ENCODE results near the gene FOXD2.

DNA sequence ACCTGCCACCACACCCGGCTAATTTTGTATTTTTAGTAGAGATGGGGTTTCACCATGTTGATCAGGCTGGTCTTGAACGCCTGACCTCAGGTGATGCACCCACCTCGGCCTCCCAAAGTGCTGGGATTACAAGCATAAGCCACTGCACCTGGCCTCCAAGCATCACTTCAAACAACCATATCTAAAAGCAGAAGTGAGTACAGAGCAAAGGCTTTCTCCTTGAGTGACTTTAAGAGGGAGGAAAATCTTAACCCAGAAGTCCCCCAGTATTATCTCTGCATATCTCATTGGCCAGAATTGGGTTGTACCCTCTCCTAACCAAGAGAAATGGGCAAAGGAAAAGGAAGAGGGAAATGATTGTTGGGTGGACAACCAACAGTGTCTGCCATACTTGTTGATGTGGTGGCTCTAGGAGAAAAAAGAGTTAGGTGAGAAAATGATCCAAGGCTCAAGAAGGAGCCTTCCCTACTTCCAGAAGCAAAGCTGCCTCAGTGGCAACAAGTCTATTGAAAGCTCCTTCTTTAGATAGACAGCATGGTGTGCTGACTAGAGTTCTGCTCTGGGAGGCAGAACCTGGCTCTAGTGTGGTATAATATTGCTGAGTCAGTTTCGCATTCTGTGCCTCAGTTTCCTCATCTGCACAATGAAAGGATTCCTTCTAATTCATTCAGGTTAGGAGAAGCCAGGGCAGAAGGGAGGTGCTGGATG, 38.6 kb upstream of the FOXD2 start:
- TF ChIP-seq, protein P1, sequence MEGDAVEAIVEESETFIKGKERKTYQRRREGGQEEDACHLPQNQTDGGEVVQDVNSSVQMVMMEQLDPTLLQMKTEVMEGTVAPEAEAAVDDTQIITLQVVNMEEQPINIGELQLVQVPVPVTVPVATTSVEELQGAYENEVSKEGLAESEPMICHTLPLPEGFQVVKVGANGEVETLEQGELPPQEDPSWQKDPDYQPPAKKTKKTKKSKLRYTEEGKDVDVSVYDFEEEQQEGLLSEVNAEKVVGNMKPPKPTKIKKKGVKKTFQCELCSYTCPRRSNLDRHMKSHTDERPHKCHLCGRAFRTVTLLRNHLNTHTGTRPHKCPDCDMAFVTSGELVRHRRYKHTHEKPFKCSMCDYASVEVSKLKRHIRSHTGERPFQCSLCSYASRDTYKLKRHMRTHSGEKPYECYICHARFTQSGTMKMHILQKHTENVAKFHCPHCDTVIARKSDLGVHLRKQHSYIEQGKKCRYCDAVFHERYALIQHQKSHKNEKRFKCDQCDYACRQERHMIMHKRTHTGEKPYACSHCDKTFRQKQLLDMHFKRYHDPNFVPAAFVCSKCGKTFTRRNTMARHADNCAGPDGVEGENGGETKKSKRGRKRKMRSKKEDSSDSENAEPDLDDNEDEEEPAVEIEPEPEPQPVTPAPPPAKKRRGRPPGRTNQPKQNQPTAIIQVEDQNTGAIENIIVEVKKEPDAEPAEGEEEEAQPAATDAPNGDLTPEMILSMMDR (IDR thresholded peaks at IDR 0.05): no peak
- TF ChIP-seq POLR2A (IDR thresholded peaks at IDR 0.05): no peak
